Peyer's patch (tissue), 4 donors: ENCODE measurements around the gene DDX27. TPM values are rescaled to one million over a fixed set of nuclear protein-coding genes. Genes with fewer than 3 reads are reported as not detected.
A peak's percentile ranks its signal among the peaks of the same experiment; 100 is the strongest.

Source experiments
- DNase-seq, 3 donors: peaks; one replicate each; pipeline ENCODE4 v3.0.0-alpha.2; 2017 to 2019
- H3K27ac ChIP-seq, 4 donors: fragments of 200-600 bp; sonication (generic); one replicate each; pipeline ENCODE4 v1.5.1; 2016 to 2019
- H3K27me3 ChIP-seq, 2 donors: fragments of 200-600 bp; sonication (generic); one replicate each; pipeline ENCODE4 v1.5.1; 2019
- H3K36me3 ChIP-seq, 3 donors: fragments of 200-600 bp; sonication (generic); one replicate each; pipeline ENCODE4 v1.5.1; 2016 to 2019
- H3K4me1 ChIP-seq, 4 donors: fragments of 200-600 bp; sonication (generic); one replicate each; pipeline ENCODE4 v1.5.1; 2016 to 2019
- H3K4me3 ChIP-seq, 4 donors: fragments of 200-600 bp; sonication (generic); 1 replicate in 3 of 4; 2 replicates in 1 of 4; pipeline ENCODE4 v1.5.1; 2016 to 2019; ENCODE audit warnings: mild to moderate bottlenecking in 1 of 4
- H3K9me3 ChIP-seq, 4 donors: fragments of 200-600 bp; sonication (generic); one replicate each; pipeline ENCODE4 v1.5.1; 2016 to 2019; ENCODE audit warnings: mild to moderate bottlenecking in 1 of 4
- CTCF ChIP-seq, 6 experiments: fragments of 450-650 bp in 4 of 6; fragments of 200-600 bp in 2 of 6; sonication (generic) in 1 of 6; IDR thresholded peaks; one replicate each; pipeline ENCODE4 v1.5.1; 2017 to 2019; ENCODE audit warnings: antibody characterized with exemption in 6 of 6, mild to moderate bottlenecking in 3 of 6, moderate library complexity in 1 of 6
- POLR2A ChIP-seq, 2 donors: fragments of 450-650 bp; IDR thresholded peaks; one replicate each; pipeline ENCODE4 v1.5.1; 2017; ENCODE audit warnings: antibody characterized with exemption in 2 of 2, mild to moderate bottlenecking in 2 of 2, moderate library complexity in 2 of 2
- total RNA-seq, 4 donors: library from RNA; depleted of rRNA; stranded (reverse); fragments of >200 nt; gene quantifications; one replicate each; pipeline ENCODE4 v1.1.0, GENCODE V29; 2016

The DDX27 gene
- total RNA-seq, 4 donors from 2014 or later: 23.1 to 81.7 (median 39.2) TPM

GRCh38 chr20:49276161-49276960 is 57.1 kb downstream of the DDX27 start:
- Histone ChIP-seq H3K36me3 (peaks cover 0 to 53% (median 0%) of the 10 kb centered on the region in 3 donors), H3K27me3 (no peaks in the 10 kb centered on the region), H3K9me3 (peaks cover 0 to 14% (median 4%) of the 10 kb centered on the region in 4 donors), H3K27ac (peak overlapping the region; percentile 43 to 99 (median 98)), H3K4me1 (peaks cover 0 to 41% (median 4%) of the 10 kb centered on the region in 4 donors), H3K4me3 (peak overlapping the region; percentile 60 to 99 (median 87))
- no peak for TF ChIP-seq CTCF (IDR thresholded peaks at IDR 0.05)
- TF ChIP-seq POLR2A (IDR thresholded peaks at IDR 0.05): no peak
- peak in 2 of 3 donors; percentile 27 to 56 for DNase-seq

GRCh38 chr20:49276961-49277785 is 58.0 kb downstream of the DDX27 start:
- H3K27ac ChIP-seq: peak overlapping the region; percentile 96 to 99 (median 98)
- H3K27me3 ChIP-seq: no peaks in the 10 kb centered on the region
- TF ChIP-seq CTCF (IDR thresholded peaks at IDR 0.05): no peak
- TF ChIP-seq POLR2A (IDR thresholded peaks at IDR 0.05): no peak
- H3K4me3 ChIP-seq: peak overlapping the region; percentile 60 to 99 (median 87)
- peaks cover 0 to 41% (median 4%) of the 10 kb centered on the region in 4 donors for H3K4me1 ChIP-seq
- H3K9me3 ChIP-seq: peaks cover 0 to 14% (median 7%) of the 10 kb centered on the region in 4 donors
- peaks cover 0 to 53% (median 0%) of the 10 kb centered on the region in 3 donors for H3K36me3 ChIP-seq
- peak; percentile 35 to 66 (median 60) for DNase-seq

GRCh38 chr20:49277786-49278035 is 58.5 kb downstream of the DDX27 start:
- DNase-seq: no peak

GRCh38 chr20:49278036-49278817 is 59.0 kb downstream of the DDX27 start, which contains the start of gene ZNFX1:
Gene ZNFX1 (minus strand): TSS chr20:49278057. CDS start chr20:49275839, 2,218 bp downstream.
- TF ChIP-seq POLR2A (IDR thresholded peaks at IDR 0.05) (peak; percentile 99), CTCF (IDR thresholded peaks at IDR 0.05) (peak in 1 of 6 experiments; percentile 5)
- peak; percentile 100 for DNase-seq
- H3K9me3 ChIP-seq: peaks cover 0 to 14% (median 7%) of the 10 kb centered on the region in 4 donors
- H3K27me3 ChIP-seq: no peaks in the 10 kb centered on the region
- peak within 1 kb of the TSS; percentile 60 to 99 (median 87) for H3K4me3 ChIP-seq
- peaks cover 0 to 33% (median 4%) of the 10 kb centered on the region in 4 donors for H3K4me1 ChIP-seq
- H3K36me3 ChIP-seq: peaks cover 0 to 53% (median 6%) of the 10 kb centered on the region in 3 donors
- peak within 1 kb of the TSS; percentile 96 to 99 (median 98) for H3K27ac ChIP-seq

More at GRCh38 chr20:49277786-49278035, 58.5 kb downstream of the DDX27 start:
- Histone ChIP-seq H3K36me3 (peaks cover 0 to 53% (median 2%) of the 10 kb centered on the region in 3 donors), H3K4me3 (peak overlapping the region; percentile 60 to 99 (median 87)), H3K4me1 (peaks cover 0 to 38% (median 4%) of the 10 kb centered on the region in 4 donors), H3K27me3 (no peaks in the 10 kb centered on the region), H3K27ac (peak overlapping the region; percentile 96 to 99 (median 98)), H3K9me3 (peaks cover 0 to 14% (median 7%) of the 10 kb centered on the region in 4 donors)
- peak in 1 of 2 donors; percentile 93 for TF ChIP-seq POLR2A (IDR thresholded peaks at IDR 0.05)
- no peak for TF ChIP-seq CTCF (IDR thresholded peaks at IDR 0.05)
